Activated CD8-positive, alpha-beta memory T cell treated with anti-CD3 and anti-CD28 coated beads, Interleukin-2, amount 50 U/mL, for 24 hours (primary cell): Measurements from ENCODE around the gene GHDC.

Source experiments
- DNase-seq: peaks from one replicate; pipeline ENCODE4 v3.0.0-alpha.2; 2020; ENCODE audit errors: extremely low read depth

GHDC gene

DNA sequence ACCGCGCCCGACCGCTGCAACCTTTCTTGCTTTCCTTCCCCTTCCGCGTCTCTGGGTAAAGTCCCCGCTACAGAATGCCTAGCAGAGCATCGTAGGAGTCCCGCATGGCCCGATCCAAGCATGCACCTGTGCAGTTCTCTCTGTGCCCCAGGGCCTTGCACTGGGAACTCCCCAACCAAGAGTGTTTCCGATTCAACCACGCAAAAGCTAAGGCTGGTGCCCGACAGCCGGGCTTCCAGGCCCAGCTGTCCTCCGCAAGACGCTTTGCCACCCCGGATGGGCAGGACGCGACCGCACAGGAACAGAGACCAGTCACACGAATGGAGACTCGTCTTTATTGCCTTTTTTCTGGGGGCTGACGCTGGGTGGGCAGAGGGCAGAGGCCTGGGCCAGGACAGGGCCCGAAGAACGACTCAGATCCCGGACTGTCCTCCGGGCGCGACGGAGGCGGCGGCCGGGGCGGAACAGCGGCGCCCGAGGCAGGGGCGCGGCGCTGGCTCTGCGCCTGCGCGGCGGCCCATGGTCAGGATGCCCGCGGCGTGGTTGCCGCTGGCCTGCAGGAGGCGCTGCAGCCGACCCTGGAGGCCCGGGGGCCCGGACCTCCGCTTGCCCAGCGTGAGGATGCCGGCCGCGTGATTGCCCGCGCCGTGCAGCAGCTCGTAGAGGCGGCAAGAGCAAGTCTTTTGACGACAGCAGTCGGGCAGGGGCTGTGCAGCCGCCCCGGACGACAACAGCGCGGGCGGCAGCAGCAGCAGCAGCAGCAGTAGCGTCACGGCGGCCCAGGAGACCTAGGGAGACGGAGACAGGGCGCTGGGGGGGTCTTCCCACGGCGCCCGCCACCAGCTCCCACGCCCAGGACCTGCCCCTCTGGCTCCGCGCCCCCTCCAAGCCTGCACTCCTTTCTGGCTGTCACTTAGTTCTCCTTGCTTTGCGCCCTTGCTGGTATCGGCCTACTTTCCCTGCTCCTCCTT lies 10.3 kb downstream of the GHDC start:
- DNase-seq, result no peak

DNA sequence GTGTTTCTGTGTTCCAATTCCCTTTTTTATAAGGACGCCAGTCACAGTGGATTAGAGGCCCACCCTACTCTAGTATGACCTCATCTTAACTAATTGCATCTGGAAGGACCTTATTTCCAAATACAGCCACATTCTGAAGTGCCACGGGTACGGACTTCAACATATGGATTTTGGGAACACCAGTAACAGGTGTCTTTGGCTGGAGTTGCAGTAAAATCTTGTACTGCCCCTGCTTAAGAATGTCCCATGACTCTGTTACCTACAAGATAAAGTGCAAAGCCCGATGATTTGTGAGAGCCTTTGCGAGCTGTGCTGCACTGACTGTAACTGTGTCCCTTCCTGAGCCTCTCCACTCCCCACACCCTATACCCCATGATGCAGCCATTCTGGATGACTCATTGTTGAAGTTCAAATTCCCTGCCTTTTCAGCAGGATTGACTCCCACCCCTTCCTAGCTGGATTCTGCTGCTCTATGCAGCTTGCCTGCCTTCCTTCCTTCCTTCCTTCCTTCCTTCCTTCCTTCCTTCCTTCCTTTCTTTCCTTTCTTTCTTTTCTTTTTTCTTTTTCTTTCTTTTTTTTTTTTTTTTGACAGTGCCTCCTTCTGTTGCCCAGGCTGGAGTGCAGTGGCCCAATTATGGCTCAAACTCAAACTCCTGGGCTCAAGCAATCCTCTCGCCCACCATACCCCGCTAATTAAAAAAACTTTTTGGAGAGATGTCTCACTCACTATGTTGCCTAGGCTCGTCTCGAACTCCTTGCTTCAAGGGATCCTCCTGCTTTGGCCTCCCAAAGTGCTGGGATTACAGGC lies 11.2 kb downstream of the GHDC start:
- DNase-seq, result no peak

DNA sequence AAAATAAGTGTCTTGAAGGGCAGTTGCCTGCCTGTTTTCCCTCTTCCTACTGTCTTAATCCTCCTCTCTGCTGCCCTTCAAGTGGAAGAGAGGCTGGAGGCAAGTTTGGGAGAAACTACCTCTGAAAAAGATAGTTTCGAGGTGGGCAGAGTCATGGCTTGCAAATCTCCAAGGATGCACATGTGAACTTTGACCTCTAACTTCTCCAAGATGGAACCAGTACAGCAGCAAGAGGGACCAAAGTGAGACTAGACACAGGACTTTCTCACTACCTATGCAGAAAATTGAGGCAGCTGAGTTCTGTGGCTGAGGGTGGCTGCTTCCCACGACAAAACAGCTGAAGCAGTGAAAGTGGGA lies 12.5 kb downstream of the GHDC start:
- no peak for DNase-seq

DNA sequence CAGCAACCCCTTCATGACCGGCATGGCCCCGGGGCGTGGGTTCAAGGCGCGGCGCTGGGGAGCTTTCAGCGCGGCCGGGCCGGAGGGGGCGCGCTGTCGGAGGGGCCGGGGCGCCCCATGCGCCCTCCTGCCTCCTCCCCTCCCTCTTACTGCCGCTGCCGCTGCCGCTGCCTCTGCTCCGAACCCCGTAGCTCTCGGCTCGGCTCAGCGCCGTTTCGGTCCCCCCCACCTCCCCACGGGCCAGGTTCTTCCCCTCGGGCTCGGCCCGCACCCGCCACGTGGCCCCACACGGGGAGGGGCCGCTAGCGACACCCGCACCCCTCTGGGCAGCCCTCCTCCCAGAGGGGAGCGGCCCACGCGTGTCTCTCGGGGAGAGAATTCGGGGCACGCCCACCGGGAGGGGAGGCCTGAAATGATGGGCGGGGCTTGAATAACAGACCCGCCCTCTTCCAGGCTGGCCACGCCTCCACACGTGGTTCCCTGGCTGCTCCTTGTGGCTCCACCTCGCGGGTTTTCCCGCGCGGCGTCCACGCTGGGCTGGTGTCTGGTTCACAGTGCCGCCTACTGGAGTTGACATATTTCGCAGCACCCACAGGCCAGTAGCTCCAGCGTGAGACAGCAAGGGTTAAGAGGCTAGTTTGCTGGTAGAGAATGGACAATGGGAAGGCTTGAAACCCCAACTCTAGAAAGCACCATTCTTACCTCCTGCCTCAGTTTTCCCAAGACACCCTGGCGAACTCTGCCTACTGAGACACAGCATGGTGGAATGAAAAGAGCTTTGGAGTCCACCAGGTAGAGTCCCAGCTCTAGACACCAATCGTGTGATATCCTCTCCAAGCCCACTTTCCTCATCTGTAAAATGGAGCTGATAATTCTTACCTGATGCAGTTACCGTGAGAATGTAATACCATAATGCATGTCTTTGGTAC lies 13.1 kb downstream of the GHDC start, which contains the start of gene KCNH4:
Gene KCNH4, minus strand, starts transcription at position 221 of the 929 bp plus-strand sequence. Its CDS starts 197 bp downstream, at position 24.
- DNase-seq, result peak; percentile 58

DNA sequence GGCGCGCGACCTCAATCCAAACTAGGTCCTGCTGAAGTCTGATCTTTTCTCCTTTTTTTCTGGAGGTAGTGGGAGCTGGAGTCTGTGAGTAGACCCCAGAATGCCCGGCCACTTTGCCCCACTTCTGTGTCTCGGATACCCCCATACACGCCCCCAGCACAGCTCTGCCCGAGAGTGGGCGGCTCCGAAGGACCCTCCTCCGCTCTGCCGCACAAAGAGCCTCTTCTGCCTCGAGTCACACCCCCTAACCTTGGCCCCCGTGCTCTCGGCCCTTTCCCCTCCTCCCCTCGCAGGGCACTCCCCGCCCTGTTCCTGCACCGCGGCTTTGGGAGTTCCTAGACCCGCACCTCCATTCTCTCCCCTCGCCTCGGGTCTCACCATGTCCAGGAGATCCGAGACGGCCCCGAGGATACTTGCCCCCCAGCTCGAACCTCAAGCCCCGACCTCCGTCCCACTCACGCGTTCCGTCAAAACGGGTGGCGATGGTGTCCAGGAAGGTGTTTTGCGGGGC lies 13.8 kb downstream of the GHDC start:
- no peak for DNase-seq

DNA sequence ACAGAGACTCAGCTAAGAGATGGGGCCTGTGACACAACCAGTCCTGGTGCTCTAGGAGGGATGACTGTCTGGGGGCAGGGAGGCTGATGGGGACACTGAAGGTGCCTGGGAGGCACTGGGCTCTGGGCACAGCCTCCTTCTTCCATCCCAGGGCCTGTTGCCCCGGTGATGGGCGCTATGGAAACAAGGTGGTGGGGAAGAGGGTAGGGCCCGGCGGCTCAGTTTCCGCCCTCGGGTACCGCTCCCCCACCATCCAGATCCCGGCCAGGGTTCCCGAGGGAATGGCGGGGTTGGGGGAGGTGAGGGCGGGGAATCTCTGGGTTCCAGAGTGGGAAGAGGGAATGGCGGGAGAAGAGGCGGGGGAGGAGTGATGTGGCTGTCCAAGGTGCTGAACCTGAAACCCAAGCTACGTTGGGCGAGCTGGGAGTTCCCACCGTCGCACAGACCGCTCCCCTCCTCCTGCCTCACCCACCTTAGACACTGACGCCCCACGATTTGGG lies 14.3 kb downstream of the GHDC start:
- no peak for DNase-seq

DNA sequence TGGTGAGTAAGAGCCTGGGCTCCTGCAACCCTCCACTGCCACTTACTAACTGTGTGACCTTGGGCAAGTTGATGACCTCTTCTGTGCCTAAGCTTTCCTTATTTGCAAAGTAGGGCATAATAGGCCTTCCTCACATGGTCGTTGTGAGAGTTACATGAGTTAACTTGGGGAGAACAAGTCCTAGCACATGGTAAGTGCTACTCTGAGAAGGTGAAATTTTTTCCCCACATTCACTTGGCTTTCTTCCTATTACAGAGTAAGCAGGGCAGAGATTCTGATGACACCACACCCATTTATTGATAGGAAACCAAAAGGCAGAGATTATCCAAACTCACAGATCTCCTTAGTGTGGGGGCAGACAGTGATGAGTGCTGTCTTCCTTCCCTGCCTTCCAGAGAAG lies 15.0 kb downstream of the GHDC start:
- DNase-seq, result no peak

DNA sequence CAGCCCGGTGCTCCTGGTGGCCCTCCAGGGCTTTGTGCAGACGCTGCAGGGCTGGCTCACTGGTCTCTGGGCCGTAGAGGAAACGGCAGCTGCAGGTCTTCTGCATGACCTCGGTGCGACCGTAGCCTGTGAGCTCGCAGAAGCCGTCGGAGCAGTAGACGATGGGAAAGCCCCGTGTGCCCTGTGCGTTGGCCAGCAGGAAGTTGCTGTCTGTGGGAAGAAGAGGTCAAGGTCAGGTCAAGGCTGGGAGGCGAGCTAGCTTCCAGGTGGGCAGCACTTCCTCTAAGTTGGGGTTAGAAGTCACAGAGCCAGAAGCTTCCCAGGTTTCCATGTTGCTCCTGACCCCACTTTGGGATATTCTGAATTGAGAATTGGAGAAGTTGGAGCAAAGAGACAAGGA lies 15.5 kb downstream of the GHDC start:
- no peak for DNase-seq

DNA sequence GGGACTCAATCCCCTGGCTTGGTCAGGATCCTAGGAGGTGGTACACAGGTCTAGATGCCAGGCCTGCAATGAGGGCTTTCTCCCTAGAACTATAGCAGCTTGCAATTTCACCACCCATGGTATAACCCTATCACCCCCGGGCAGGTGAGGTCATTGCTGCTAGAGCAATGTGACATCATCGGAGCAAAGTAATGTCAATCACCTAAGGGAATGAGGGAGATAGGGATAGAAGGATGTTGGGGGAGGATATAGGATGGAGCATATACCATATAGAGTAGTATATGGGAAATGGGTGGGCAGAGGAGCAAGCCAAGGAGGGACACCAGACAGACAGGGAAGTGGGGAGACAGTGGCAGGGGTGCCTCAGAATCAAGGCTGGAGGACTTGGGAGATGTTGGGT lies 16.6 kb downstream of the GHDC start:
- DNase-seq, result no peak

DNA sequence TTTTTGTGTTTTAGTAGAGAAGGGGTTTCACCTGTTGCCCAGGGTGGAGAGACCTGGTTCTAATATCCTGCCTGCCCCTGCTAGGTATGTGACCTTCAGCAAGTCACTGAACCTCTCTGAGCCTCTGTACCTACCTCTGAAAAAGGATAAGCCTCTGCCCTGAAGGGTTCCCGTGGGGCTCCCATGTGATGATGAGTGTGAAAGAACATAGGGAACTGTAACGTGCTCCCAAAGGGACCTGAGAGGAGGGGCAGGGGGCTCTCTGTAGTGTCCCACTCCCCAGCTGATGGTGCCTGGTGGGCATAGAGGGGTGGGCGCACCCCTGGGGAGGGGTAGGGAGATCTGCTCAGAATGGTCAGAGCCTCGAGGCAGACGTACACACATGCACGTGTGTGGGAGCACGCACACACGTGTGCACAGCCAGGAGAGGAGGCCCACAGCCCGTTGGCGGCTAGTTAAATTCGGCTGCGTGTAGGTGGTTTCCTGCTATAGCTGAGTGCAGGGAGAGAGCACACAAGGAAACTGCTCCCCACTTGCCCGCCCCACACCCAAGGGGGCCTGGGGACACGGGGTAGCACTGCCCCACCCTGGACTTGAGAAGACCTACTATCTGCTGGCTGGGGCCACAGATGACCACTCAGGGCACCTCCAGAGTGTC lies 20.0 kb downstream of the GHDC start:
- no peak for DNase-seq

DNA sequence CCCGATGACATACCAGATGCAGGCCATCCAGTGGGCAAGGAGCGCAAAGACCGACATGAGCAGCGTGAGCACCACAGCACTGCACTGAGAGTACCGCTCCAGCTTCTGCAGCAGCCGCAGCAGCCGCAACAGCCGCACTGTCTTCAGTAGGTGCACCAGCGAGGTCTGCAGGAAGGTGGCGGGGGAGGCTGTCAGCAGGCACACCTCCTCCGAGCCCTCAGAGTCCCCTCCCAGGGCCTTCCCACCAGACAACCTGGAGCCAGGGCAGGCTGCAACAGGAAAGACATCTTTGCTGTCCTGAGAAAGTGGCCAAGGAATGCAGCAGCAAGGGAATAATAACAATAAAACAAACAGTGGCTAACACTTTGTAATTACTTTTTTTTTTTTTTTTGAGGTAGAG lies 22.5 kb downstream of the GHDC start:
- no peak for DNase-seq

DNA sequence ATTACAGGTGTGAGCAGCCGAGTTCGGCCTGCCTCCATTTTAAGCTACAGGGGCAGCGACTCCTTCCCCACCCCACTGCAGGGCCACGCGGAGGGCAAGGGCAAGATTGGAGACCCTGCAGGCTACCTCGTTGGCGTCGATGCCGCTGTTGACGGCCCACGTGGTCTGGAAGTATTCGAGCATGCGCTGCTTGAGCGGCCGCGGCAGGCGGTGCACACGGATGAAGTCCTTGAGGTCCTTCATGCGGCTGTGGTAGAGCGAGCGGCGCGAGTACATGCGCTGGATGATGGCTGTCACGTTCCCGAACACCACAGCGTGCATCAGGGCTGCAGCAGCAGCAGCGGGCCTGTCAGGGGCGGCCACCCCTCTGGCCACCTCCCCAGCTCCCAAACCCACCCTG lies 24.9 kb downstream of the GHDC start:
- DNase-seq, result no peak

DNA sequence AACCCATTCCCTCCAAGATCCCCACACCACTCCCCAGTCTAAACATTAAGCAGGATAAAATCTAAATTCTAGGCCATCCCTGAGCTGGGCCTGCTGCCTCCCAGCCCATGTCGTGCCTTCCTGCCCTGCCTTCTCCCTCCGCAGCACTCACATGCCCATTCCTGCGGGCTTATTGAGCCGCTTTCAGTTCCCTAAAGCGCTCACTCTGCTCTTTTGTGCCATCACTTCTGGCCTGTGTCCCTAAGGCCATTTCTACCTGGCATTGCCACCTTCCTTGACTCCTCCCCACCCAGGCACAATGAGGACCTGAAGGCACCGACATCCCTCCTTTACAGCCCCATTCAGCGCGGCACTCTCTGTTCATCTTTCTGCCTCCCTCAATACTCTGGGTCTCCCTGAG lies 26.5 kb downstream of the GHDC start:
- DNase-seq, result no peak

DNA sequence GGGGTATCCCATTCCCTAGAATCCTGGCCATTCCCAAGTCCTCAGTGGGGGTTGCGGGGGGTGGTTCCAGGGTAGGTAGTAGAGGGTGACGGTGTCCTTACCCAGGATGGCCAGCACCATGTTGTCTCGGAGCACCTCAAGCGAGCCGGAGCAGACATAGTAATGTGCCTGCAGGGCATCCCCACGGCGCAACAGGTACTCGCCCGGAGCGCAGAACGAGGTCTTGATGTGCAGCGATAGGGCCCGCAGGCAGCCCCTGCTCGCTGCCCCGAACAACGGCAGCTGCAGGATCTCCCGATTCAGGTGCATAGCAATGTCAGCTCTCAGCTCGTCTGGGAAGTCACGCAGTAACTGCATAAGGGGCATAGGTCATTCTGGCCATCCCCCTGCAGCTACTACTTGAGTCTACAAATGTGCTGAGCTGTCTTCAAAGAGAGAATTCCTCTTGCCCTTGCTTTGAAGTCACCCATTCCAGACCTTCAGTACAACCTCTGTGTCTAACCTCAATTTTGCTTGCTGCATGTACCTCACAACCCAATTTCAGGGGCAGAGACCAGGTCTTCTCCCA lies 28.0 kb downstream of the GHDC start:
- no peak for DNase-seq

DNA sequence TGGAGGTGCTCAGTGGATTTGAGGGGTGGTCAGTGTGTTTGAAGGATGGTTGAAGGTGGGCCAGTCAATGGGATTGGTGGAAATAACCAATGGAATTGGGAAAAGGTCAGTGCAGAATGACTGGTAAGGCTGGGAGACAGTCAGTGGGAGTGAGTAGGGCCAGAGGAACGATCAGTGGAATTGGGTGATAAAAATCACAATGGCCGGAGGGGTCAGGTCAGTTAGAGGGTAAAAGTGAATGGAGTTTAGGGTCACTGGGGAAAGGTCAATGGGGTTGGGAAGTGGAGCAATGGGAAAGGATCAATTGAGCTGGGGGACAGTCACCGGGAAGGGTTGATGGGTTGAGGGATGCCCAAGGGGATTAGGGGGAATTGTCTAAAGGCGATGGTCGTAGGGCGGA lies 28.5 kb downstream of the GHDC start:
- DNase-seq, result no peak

DNA sequence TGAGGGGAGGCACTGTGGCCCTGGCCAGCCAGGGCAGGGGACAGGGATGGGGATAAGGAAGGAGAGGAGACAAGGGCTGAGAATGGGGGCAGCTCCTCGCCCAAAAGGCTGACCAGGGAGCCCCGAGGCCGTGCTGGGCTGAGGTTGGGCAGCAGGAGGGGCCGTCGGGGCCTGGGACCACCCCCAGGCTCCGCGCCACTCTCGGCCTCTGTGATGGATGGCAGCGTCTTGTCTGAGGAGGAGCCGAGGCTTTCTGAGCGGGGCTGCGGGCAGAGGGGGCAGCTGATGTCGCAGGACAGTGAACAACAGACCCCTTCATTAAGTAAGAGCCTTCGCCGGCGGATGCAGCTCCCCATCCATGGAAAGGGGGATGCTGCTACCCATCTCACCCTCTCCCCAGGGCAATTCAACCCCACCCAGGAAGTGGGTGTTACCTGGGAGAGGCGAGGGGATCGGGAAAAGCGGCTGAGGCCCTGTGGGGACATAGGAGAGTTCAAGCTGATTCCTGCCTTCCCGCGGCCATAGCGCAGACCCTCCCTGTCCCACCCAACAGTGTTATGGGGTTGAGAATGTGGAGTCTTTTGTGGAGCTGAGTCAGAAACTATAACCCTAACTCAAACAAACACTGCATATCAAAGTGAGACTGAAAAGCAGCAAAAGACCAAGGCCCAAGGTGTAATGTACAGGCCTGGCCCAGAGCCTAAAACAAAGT lies 30.4 kb downstream of the GHDC start:
- DNase-seq, result no peak

DNA sequence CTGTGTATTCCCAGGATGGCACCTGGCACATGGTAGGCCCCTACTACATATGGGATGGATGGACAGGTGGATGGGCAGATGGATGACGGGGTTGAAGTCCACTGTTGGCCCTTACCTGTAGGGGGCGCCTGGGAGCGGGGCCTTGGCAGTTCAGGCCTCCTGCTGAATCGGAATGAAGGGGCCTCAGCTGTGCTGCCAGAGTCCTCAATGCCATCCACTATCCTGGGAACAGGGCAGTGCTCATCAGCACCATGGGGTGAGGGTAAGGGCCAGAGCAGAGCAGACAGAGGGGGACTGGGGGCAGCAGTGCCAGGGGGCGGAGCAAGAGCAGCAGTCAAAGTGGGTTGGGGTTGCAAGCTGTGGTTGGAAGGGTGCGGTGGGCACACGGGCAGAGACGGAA lies 31.2 kb downstream of the GHDC start:
- DNase-seq, result no peak

DNA sequence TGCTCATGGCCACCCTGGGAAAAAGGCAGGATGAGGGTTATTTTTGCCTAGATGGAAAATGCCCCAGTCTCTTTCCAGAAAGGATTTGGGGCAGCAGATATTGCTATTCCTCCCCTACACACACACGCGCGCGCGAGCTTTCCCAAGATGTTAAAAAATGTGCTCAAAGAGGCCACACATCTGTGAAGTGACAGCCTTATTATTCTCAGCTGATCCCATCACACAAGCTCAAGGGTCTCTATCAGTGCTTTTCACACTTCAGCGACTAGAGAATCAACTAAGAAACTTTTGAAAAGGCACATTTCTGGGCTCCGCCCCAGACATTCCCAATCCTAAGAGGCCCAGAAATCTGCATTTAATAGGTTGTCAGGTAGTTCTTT lies 33.8 kb downstream of the GHDC start:
- no peak for DNase-seq

DNA sequence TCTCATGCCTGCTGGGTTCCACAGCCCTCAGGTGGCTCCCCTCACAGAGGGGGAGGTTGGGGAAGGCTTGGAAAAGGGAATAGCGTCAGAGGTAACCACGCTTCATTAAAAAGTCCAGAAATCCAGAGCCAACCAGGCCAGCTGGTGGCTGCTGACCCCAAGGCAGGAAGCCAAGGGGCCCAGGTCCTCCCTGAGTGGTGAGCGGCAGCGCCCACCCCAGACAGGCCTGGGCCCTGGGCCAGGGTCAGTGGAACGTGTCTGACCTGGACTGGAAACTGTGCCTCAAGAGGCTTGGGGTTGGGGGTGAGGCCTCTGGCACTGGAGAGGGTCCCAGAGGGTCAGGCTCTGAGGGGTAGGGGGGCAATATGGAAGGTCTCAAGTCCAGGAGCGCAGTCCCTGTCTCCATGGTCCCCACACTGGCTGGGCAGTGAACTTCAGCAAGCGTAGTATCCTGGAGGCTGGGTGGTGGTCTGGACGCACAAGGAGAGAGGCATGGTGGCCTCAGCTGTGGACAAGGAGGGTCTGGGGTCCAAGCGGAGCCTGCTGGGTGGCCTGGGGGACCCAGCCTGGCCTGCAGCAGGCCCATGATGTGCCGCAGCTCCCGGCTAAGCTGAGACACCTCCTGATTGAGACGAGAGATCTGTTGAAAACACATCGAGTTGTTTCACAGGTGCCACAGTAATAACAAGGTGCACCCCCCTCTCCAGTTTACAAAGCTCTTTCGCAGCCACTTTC lies 34.3 kb downstream of the GHDC start:
- no peak for DNase-seq
